Neural cell (in vitro differentiated cells): ENCODE measurements around the gene GCFC2. TPM values are rescaled to one million over a fixed set of nuclear protein-coding genes. Genes with fewer than 3 reads are reported as not detected.

ENCODE experiments used
- H2AFZ ChIP-seq: fragments of 200-600, 300-800 bp; sonication (generic), shearing (Covaris generic); 2 replicates; pipeline ENCODE4 v1.6.0; 2014; ENCODE audit warnings: low read depth, mild to moderate bottlenecking, antibody characterized with exemption, low read length, moderate library complexity
- H3F3A ChIP-seq: fragments of 200-600 bp; shearing (Covaris generic); 2 replicates; pipeline ENCODE4 v1.6.1; 2016; ENCODE audit warnings: mild to moderate bottlenecking, moderate library complexity, mixed read lengths, antibody characterized with exemption, low read length; ENCODE audit not compliant: insufficient read depth, poor library complexity, severe bottlenecking
- H3K27ac ChIP-seq: fragments of 200-600, 300-800 bp; sonication (generic), shearing (Covaris generic); 2 replicates; pipeline ENCODE4 v1.5.1; 2014; ENCODE audit warnings: mild to moderate bottlenecking, low read length, moderate library complexity
- H3K27me3 ChIP-seq: fragments of 300-800, 200-600 bp; sonication (generic), shearing (Covaris generic); 2 replicates; pipeline ENCODE4 v1.6.0; 2014; ENCODE audit warnings: mild to moderate bottlenecking, low read depth, low read length, moderate library complexity; ENCODE audit not compliant: insufficient read depth
- H3K36me3 ChIP-seq: fragments of 300-800, 200-600 bp; sonication (generic), shearing (Covaris generic); 2 replicates; pipeline ENCODE4 v1.5.1; 2014; ENCODE audit warnings: mild to moderate bottlenecking, antibody characterized with exemption, low read length, moderate library complexity; ENCODE audit not compliant: insufficient read depth
- H3K4me2 ChIP-seq: fragments of 300-800, 200-600 bp; sonication (generic), shearing (Covaris generic); 2 replicates; pipeline ENCODE4 v1.6.0; 2014; ENCODE audit warnings: mild to moderate bottlenecking, low read length
- H3K4me3 ChIP-seq: fragments of 300-800, 200-600 bp; sonication (generic), shearing (Covaris generic); 2 replicates; pipeline ENCODE4 v1.5.1; 2014; ENCODE audit warnings: mild to moderate bottlenecking, low read length, moderate library complexity
- H3K79me2 ChIP-seq: fragments of 200-600 bp; shearing (Covaris generic); replicated peaks from 2 replicates; pipeline ENCODE4 v1.6.0; 2014; ENCODE audit warnings: mild to moderate bottlenecking, low read length, moderate library complexity; ENCODE audit not compliant: insufficient read depth
- H3K9ac ChIP-seq: fragments of 300-800, 200-600 bp; sonication (generic), shearing (Covaris generic); 2 replicates; pipeline ENCODE4 v1.6.1; 2016; ENCODE audit warnings: mild to moderate bottlenecking, low read length, mixed read lengths
- H3K9me2 ChIP-seq: fragments of 200-600 bp; shearing (Covaris generic); 2 replicates; pipeline ENCODE4 v1.6.1; 2016; ENCODE audit warnings: mild to moderate bottlenecking, low read length, mixed read lengths; ENCODE audit not compliant: insufficient read depth
- H3K9me3 ChIP-seq: fragments of 200-600, 300-800 bp; sonication (generic), shearing (Covaris generic); 2 replicates; pipeline ENCODE4 v1.6.1; 2016; ENCODE audit warnings: mild to moderate bottlenecking, mixed run types, low read length, moderate library complexity, mixed read lengths
- H4K20me1 ChIP-seq: fragments of 200-600 bp; shearing (Covaris generic); 2 replicates; pipeline ENCODE4 v1.6.1; 2016; ENCODE audit warnings: mild to moderate bottlenecking, mixed run types; ENCODE audit not compliant: insufficient read depth
- EP300 ChIP-seq: fragments of 450-650 bp; conservative IDR thresholded peaks from 2 replicates; pipeline ENCODE4 v1.6.1; 2014; ENCODE audit warnings: antibody characterized with exemption, mild to moderate bottlenecking, moderate library complexity; ENCODE audit not compliant: poor library complexity, severe bottlenecking
- EZH2 ChIP-seq: fragments of 200-600, 300-800 bp; shearing (Covaris generic), sonication (generic); IDR thresholded peaks from 2 replicates; pipeline ENCODE4 v1.6.1; 2014; ENCODE audit warnings: antibody characterized with exemption, low read length, borderline replicate concordance, mild to moderate bottlenecking; ENCODE audit not compliant: insufficient read depth, poor library complexity, severe bottlenecking
- MXI1 ChIP-seq: fragments of 450-650 bp; conservative IDR thresholded peaks from 2 replicates; pipeline ENCODE4 v1.6.1; 2014; ENCODE audit warnings: antibody characterized with exemption, mild to moderate bottlenecking; ENCODE audit not compliant: poor library complexity, severe bottlenecking
- POLR2AphosphoS5 ChIP-seq: IDR thresholded peaks from 2 replicates; pipeline ENCODE4 v1.6.1; 2012
- RAD21 ChIP-seq: fragments of 450-650 bp; conservative IDR thresholded peaks from 2 replicates; pipeline ENCODE4 v1.6.1; 2014; ENCODE audit warnings: antibody characterized with exemption, mild to moderate bottlenecking, moderate library complexity
- REST ChIP-seq: IDR thresholded peaks from 2 replicates; pipeline ENCODE4 v1.6.1; 2012; ENCODE audit warnings: borderline replicate concordance
- SMC3 ChIP-seq: fragments of 450-650 bp; conservative IDR thresholded peaks from 2 replicates; pipeline ENCODE4 v1.6.1; 2014; ENCODE audit warnings: antibody characterized with exemption, mild to moderate bottlenecking, moderate library complexity; ENCODE audit not compliant: poor library complexity
- TAF1 ChIP-seq: IDR thresholded peaks from 2 replicates; pipeline ENCODE4 v1.6.1; 2012; ENCODE audit warnings: low read depth
- polyA plus RNA-seq: library from polyadenylated mRNA; depleted of rRNA; stranded (reverse); fragments of >200 nt; gene quantifications from 2 replicates; pipeline ENCODE4 v1.2.3, GENCODE V29; 2014
- TF ChIP-seq, protein P1 (sequence below): fragments of 450-650 bp; IDR thresholded peaks from 2 replicates; pipeline ENCODE4 v1.5.1; 2014; ENCODE audit warnings: antibody characterized with exemption, mild to moderate bottlenecking, moderate library complexity; ENCODE audit not compliant: poor library complexity, severe bottlenecking

Gene GCFC2
- polyA plus RNA-seq, 1 donor from 2014 or later, result 2.5 TPM

GRCh38 chr2:75640621-75641121, 70.0 kb downstream of the GCFC2 start:
- Histone ChIP-seq H3F3A (no peaks in the 10 kb centered on the region), H2AFZ (no peak overlapping the region), H3K4me2 (no peak overlapping the region), H3K27me3 (no peaks in the 10 kb centered on the region), H3K9me3 (no peaks in the 10 kb centered on the region), H3K27ac (no peak overlapping the region), H3K9ac (no peak overlapping the region), H4K20me1 (no peaks in the 10 kb centered on the region), H3K4me3 (no peak overlapping the region), H3K79me2 (no peaks in the 10 kb centered on the region), H3K9me2 (no peaks in the 10 kb centered on the region), H3K36me3 (no peaks in the 10 kb centered on the region)
- TF ChIP-seq EZH2, result no peak
- no peak for TF ChIP-seq TAF1
- TF ChIP-seq SMC3, result peak; percentile 96
- TF ChIP-seq, protein P1, sequence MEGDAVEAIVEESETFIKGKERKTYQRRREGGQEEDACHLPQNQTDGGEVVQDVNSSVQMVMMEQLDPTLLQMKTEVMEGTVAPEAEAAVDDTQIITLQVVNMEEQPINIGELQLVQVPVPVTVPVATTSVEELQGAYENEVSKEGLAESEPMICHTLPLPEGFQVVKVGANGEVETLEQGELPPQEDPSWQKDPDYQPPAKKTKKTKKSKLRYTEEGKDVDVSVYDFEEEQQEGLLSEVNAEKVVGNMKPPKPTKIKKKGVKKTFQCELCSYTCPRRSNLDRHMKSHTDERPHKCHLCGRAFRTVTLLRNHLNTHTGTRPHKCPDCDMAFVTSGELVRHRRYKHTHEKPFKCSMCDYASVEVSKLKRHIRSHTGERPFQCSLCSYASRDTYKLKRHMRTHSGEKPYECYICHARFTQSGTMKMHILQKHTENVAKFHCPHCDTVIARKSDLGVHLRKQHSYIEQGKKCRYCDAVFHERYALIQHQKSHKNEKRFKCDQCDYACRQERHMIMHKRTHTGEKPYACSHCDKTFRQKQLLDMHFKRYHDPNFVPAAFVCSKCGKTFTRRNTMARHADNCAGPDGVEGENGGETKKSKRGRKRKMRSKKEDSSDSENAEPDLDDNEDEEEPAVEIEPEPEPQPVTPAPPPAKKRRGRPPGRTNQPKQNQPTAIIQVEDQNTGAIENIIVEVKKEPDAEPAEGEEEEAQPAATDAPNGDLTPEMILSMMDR, result peak; percentile 94
- TF ChIP-seq RAD21, result peak; percentile 95
- TF ChIP-seq MXI1, result peak; percentile 64

GRCh38 chr2:75637568-75637967, 73.1 kb downstream of the GCFC2 start:
- H3K9me3 ChIP-seq, result no peaks in the 10 kb centered on the region
- H3K36me3 ChIP-seq, result no peaks in the 10 kb centered on the region
- no peak overlapping the region for H3K27ac ChIP-seq
- H3K4me3 ChIP-seq, result no peak overlapping the region
- no peaks in the 10 kb centered on the region for H3K79me2 ChIP-seq
- no peak for TF ChIP-seq RAD21
- TF ChIP-seq, protein P1, result no peak
- no peak for TF ChIP-seq TAF1
- no peak for TF ChIP-seq SMC3
- TF ChIP-seq REST, result no peak
- no peak for TF ChIP-seq EP300
- no peak for TF ChIP-seq MXI1
- TF ChIP-seq EZH2, result no peak
- no peak for TF ChIP-seq POLR2AphosphoS5
- H2AFZ ChIP-seq, result no peak overlapping the region
- H4K20me1 ChIP-seq, result no peaks in the 10 kb centered on the region
- no peaks in the 10 kb centered on the region for H3K9me2 ChIP-seq
- H3F3A ChIP-seq, result no peaks in the 10 kb centered on the region
- no peak overlapping the region for H3K9ac ChIP-seq
- H3K27me3 ChIP-seq, result no peaks in the 10 kb centered on the region
- H3K4me2 ChIP-seq, result no peak overlapping the region
